Suppressor macrophage treated with lipopolysaccharide for 1 hour (primary cell): ENCODE results near the gene FGD3.

Experiments
- DNase-seq, 3 donors: peaks; one replicate each; pipeline ENCODE4 v3.0.0-alpha.2; 2020 to 2022

The FGD3 gene

GRCh38 chr9:93054758-93055704 lies 107.7 kb downstream of the FGD3 start:
- peak; percentile 59 to 71 (median 63) for DNase-seq

GRCh38 chr9:93057042-93057702 lies 109.8 kb downstream of the FGD3 start:
- DNase-seq, result no peak

- DNase-seq, result no peak
These were observed 110.5 kb downstream of the FGD3 start for GRCh38 chr9:93057703-93058354.

GRCh38 chr9:93058355-93059010 lies 111.2 kb downstream of the FGD3 start, which contains the start of gene SUSD3:
TSS of gene SUSD3 (plus strand) at chr9:93058701. CDS start at chr9:93058743, 42 bp downstream.
- DNase-seq, result peak; percentile 48 to 81 (median 62)

DNA sequence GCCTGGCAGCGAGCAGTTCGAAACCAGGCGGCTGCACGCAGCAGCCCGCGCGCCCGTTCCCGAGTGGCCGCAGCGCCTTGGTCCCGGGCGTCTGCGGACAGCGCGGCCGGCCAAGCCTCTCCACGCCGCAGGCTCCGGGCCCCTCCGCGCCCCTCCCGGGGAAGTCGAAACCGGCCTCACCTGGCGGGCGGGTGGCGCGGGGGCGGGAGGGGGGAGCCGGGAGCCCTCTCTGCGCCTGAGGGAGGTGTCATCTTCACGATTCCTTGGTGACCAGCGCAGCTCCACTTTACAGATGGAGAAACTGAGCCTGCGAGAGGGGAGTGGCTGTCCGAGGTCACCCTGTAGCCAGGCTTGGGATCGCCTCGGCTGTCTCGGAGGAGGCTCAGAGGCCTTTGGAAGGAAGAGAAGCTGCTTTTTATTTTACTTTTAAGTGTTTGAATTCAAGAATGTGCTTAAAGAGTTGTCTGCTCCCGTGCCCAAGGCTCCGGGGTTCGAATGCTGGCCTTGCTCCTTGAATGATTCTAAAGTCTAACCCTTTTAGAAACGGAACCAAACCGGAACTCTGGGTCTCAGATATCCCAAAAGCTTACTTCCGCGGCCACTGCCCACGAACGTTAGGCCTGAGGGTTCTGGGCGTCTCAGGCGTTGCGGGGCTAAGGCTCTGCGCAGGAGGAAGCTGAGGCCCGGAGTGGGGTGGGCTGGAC lies 111.8 kb downstream of the FGD3 start:
- peak; percentile 54 to 68 (median 56) for DNase-seq

DNA sequence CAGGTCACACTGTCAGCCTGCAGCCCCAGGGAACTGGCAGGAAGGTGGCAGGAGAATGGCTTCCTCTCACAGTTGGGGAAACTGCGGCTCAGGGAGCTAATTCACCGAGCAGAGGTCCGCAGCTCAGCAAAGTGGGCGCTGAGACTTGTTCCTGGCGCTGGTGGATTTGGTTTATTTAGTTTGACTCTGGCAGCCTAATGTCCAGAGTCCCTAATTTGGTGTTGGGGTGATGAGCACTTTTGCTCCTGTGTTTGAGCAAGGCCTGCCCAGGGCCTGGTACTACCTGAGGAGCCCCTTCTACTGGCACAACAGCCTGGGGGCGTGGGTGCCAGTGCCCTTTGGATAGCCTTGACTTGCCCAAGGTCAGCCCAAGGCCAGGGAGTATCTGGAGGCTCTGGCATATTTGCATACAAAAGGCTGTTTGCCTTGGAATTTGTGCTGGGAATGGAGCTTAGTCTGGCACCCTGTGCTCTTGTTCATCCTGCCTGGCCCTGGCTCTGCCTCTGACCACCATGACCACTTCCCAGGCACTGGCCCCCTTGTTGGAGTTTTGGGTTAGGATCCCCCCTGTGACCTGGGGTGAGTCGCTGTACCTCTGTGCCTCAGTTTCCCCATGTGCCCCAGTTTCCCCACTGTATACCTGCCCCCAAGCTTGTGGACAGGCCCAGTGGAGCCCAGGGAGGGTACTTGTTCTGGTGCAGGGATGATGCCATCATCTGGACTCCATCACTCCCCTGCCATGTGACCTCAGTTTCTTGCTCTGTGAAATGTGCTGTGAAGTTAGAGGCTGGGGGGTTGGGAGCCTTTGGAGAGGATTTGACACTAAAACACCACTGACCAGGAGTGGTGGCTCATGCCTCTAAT lies 112.6 kb downstream of the FGD3 start:
- DNase-seq, result no peak

GRCh38 chr9:93060746-93061259 lies 113.5 kb downstream of the FGD3 start:
- no peak for DNase-seq

DNA sequence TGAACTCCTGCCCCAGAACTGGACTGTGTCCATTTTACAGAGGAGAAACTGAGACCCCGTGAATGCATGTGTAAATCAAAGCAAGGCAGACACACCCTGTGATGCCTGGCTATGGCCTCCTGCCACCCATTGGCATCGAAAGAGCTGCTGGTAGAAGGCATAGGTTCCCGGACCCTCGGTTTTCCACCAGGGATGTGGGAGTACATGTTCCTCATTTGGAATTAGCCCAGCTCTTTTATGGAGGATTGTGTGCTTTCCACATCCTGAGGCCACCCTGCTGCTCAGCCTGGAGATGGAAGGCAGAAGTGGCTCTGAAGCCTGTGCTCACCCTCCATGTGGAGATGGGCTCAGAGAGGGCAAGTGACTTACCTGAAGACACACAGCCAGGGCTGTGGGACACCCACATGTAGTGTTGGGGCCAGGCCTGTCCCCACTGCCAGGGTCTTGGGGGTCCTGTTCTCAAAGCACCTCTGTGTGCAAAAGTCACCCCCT lies 114.0 kb downstream of the FGD3 start:
- no peak for DNase-seq

DNA sequence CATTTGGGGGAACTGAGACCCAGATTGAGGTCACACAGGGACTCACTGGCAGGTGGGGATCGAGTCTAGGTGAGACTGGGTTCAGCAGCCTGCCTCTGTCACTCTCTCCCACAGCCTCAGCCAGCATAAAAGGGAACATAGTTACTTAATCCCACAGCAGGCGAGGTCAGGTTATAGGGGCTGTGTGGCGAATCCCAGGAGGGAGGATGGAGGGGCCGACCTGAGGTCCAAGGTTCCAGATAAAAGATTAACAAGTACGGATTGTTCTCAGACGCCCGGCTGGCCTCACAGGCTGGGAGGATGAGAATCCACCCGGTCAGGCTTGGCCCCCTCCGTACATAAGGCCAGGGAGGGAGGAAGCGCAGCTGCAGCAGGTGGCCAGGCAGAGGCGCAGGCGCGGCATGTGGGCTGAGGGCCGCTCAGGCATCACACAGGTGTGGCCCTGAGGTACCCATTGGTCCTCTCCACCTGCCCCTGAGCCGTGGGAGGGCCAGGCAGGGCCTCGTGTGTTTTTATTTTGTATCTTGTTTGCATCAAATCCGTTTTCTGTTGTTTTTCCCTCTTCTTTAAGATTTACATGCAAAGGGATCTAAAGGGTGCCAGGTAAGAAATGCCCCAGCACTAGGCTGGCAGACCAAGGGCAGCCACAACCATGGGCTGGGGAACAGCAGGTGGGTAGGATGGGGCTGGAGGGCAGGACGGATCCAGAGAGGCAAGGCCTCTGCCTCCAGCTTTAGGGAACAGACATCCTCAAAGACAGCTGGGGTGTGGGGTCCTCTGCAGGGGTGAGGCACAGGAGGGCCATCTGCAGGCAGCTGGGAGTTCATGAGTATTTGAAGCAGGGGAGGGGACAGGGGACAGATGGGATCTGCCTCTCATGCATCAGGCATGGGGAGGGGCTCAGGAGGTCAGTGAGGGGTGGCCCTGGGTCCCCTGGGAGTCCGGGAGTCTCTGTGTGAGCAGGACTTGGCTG lies 114.8 kb downstream of the FGD3 start:
- no peak for DNase-seq

- DNase-seq, result peak; percentile 66 to 74 (median 72)
These were observed 117.2 kb downstream of the FGD3 start for GRCh38 chr9:93064392-93065134.

DNA sequence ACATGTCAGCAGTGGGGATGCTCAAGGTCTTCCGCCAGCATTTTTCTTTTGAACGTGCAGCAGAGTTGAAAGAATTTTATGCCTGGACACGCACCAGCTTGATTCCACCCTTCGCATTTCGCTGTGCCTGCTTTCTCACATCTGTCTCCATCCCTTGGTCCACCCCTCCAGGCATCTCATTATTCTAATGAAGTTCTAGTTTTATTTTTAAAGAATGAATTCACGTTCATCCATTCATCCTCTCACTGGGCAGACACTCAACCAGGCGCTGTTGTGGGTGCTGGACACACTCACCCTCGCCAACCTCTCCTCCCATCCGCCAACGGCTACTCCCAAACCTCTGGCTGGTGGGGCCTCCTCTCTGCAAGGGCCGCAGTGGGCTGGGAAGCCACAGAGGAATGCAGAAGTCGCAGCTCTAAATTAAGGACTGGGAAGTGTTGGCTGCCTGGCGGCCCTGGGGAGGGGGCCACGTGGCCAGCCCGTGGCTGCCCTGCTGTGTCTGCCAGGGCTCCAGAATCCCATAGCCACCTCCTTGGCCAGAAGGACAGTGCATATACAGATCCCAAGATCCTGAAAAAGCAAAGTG lies 117.9 kb downstream of the FGD3 start:
- peak; percentile 38 to 55 (median 42) for DNase-seq

DNA sequence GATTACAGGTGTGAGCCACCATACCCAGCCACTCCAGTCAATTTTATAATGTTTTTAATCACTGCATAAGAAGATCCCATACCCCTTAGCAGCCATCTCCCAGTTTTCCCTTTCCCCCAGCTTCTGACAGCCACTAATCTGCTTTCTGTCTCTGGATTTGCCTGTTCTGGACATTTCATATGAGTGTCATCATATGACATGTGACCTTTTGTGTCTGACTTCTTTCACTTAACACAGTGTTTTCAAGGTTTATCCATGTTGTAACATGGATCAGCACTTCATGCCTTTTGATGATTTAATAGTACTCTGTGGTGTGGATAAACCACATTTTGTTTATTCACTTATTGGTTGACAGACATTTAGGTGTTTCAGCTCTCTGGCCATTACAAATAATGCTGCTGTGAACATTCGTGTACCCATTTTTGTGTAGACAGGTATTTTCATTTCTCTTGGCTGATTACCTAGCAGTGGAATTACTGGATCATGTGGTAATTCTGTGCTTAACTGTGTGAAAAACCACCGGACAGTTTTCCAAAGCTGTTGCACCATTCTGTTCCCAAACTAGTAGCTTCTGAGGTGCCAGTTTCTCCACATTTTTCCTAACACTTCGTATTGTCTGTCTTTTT lies 119.8 kb downstream of the FGD3 start:
- DNase-seq, result peak; percentile 26 to 52 (median 38)

DNA sequence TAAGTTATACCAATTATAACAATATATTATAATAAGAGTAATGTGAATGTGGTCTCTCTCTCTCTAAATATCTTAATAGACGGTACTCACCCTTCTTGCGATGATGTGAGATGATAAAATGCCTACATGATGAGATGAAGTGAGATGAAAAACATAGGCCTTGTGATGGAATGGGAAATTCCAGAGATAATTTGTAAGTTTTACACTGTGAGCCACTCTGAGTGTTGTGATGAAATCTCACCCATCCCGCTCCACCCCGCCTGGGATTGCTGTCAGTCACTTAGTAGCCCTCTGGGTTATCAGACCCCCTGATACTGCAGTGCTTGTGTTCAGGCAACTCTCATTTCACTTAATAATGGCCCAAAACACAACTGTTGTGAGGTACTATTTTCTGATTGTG lies 121.6 kb downstream of the FGD3 start:
- DNase-seq, result peak; percentile 30 to 39 (median 36)

GRCh38 chr9:93071464-93071863 lies 124.1 kb downstream of the FGD3 start:
- DNase-seq, result no peak

GRCh38 chr9:93072383-93072795 lies 125.1 kb downstream of the FGD3 start:
- no peak for DNase-seq

DNA sequence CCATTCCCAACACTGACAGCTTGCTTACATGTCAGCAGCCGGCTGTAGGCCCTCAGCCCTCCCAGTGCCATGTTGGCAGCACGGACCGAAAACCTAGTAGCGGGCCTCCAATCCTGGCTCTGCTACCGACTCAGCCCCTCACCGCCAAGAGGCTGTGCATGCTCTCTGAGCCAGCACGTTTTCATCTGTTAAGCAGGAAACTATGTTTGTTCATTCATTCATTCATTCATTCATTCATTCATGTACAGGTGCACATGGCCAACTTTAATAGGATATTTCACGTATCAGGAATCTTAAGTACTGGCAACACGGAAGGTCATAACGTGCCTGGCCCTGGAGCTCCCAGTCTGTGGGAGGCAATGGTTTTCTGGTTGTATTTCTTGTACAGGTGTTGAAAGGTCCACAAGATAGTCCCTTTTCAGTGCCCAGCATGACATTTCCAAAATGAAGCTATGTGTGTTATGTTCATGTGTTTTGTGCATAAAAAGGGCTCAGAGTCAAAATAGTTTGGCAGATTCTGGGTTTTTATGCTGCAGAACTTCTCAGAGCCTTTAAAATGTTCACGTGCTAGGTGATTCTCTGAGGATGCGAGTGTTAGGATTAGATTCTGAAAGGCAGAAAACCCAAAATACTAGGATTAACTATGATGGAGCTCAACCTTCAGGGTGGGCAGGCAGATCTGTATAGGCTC lies 128.9 kb downstream of the FGD3 start:
- DNase-seq, result no peak

DNA sequence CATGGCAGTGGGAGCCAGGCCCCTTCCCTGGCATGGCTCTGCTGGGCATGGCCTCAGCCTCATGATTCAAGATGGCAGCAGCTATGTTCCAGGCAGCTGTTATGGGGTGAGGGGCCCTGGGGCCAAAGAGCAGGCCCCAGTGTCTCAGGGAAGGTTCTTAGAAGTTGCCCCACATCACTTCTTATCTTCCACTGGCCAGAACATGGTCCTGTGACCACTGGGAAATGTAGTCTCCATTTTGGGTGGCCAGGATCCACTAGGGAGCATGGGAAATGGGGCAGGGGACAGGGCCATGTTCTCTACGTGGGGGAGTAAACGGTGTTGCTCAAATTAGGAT lies 129.4 kb downstream of the FGD3 start:
- DNase-seq, result no peak
